ENCODE data around the gene KBTBD6.

KBTBD6 gene

GRCh38 chr13:41162151-41162550, 29.5 kb upstream of the KBTBD6 start:
- TF ChIP-seq, protein P1, sequence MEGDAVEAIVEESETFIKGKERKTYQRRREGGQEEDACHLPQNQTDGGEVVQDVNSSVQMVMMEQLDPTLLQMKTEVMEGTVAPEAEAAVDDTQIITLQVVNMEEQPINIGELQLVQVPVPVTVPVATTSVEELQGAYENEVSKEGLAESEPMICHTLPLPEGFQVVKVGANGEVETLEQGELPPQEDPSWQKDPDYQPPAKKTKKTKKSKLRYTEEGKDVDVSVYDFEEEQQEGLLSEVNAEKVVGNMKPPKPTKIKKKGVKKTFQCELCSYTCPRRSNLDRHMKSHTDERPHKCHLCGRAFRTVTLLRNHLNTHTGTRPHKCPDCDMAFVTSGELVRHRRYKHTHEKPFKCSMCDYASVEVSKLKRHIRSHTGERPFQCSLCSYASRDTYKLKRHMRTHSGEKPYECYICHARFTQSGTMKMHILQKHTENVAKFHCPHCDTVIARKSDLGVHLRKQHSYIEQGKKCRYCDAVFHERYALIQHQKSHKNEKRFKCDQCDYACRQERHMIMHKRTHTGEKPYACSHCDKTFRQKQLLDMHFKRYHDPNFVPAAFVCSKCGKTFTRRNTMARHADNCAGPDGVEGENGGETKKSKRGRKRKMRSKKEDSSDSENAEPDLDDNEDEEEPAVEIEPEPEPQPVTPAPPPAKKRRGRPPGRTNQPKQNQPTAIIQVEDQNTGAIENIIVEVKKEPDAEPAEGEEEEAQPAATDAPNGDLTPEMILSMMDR (IDR thresholded peaks at IDR 0.05; ENCODE audit: insufficient read depth, low read length, poor library complexity, severe bottlenecking) = no peak
- Histone ChIP-seq H3K27me3 (replicated peaks; ENCODE audit: control insufficient read depth, insufficient read depth, low read length) (no peaks in the 10 kb centered on the region), H3K36me3 (ENCODE audit: control insufficient read depth, insufficient read depth, low read length) (no peaks in the 10 kb centered on the region), H3K4me3 (replicated peaks; ENCODE audit: low read depth, low read length) (no peak overlapping the region)
- DNase-seq (ENCODE audit: extremely low read depth, insufficient read length) = no peak

DNA sequence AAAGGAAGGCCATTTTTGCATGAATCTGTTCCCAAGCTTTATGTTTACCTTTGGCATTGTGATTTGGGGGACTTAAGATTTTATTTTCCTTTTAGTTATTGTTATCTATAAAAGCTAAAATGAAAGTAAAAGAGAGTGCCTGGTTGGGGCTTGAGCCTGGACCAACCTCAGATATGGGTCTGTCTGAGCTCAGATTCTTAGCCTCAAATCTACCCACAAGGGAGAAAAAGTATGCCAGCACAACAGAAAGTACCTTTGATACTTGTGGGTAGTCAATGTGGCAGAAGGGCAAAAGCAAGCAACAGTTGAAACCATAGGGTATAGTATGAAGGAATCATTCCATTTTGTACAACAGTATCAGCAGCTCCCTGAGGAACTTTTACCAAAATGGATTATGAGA, 26.6 kb upstream of the KBTBD6 start:
- Histone ChIP-seq H3K27me3 (replicated peaks; ENCODE audit: control insufficient read depth, insufficient read depth, low read length) (no peaks in the 10 kb centered on the region), H3K36me3 (ENCODE audit: control insufficient read depth, insufficient read depth, low read length) (no peaks in the 10 kb centered on the region), H3K4me3 (replicated peaks; ENCODE audit: low read depth, low read length) (no peak overlapping the region)
- no peak for DNase-seq (ENCODE audit: extremely low read depth, insufficient read length)
- TF ChIP-seq, protein P1 (IDR thresholded peaks at IDR 0.05; ENCODE audit: insufficient read depth, low read length, poor library complexity, severe bottlenecking) = no peak

- Histone ChIP-seq H3K4me3 (replicated peaks; ENCODE audit: low read depth, low read length) (no peak overlapping the region), H3K27me3 (replicated peaks; ENCODE audit: control insufficient read depth, insufficient read depth, low read length) (no peaks in the 10 kb centered on the region), H3K36me3 (ENCODE audit: control insufficient read depth, insufficient read depth, low read length) (no peaks in the 10 kb centered on the region)
- DNase-seq (ENCODE audit: extremely low read depth, insufficient read length) = no peak
- TF ChIP-seq, protein P1 (IDR thresholded peaks at IDR 0.05; ENCODE audit: insufficient read depth, low read length, poor library complexity, severe bottlenecking) = no peak
Measured at GRCh38 chr13:41157048-41157717, 24.6 kb upstream of the KBTBD6 start.

DNA sequence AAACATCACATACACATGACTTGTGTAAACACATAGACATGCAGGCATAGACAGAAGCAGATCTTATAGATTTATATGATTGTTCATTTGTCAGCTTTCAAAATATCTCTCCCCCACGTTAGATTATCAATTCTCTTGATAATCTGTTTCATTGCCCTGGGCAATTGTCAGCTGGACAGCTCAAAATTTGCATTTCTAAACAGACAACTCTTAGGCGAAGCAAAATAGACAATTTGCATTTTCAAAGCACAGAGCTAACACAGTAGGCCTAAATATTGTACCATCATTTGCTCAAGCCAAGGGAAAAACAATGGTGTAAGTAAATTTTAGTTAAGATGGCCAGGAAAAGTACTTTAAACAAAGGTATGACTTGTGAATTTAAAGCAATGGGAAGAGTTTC, 24.0 kb upstream of the KBTBD6 start:
- TF ChIP-seq, protein P1 (IDR thresholded peaks at IDR 0.05; ENCODE audit: insufficient read depth, low read length, poor library complexity, severe bottlenecking) = no peak
- Histone ChIP-seq H3K4me3 (replicated peaks; ENCODE audit: low read depth, low read length) (no peak overlapping the region), H3K36me3 (ENCODE audit: control insufficient read depth, insufficient read depth, low read length) (no peaks in the 10 kb centered on the region), H3K27me3 (replicated peaks; ENCODE audit: control insufficient read depth, insufficient read depth, low read length) (no peaks in the 10 kb centered on the region)
- no peak for DNase-seq (ENCODE audit: extremely low read depth, insufficient read length)

DNA sequence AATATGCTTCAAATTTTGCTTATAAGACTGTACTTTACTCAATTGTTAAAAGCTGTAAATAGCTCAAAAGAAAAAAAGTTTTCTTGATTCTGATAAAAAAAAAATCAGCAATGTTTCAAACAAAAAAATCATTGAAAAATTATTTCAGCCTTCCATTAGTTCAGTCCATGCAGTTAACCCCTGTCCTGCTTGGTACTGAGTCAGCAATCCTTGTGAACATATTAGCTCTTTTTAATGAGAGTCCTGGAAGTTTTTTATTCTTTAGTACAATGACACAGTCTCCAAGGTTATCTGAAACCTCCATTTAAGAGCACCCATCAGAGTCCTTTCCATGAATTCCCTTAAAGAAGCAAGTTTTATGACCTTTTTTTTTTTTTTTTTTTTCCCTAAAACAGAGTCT, 21.4 kb upstream of the KBTBD6 start:
- TF ChIP-seq, protein P1 (IDR thresholded peaks at IDR 0.05; ENCODE audit: insufficient read depth, low read length, poor library complexity, severe bottlenecking) = no peak
- H3K36me3 ChIP-seq (ENCODE audit: control insufficient read depth, insufficient read depth, low read length) = no peaks in the 10 kb centered on the region
- H3K4me3 ChIP-seq (replicated peaks; ENCODE audit: low read depth, low read length) = no peak overlapping the region
- H3K27me3 ChIP-seq (replicated peaks; ENCODE audit: control insufficient read depth, insufficient read depth, low read length) = no peaks in the 10 kb centered on the region
- DNase-seq (ENCODE audit: extremely low read depth, insufficient read length) = no peak

DNA sequence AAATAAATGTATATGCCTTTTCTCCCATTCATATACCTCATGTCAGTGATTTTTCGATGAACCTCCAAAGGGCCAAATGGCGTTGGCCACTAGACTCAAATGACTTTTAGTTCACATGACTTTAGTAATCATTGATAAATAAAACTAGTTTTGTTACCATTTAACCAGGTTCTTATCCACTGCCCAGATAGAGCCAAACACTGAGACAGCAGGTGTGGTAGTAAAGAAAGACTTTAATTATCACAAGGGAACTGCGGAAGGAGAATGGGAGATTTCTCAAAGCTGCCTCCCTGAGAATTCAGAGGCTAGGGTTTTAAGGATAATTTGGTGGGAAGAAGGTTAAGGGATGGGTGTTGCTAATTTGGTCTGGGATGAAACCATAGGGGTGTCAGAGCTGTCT, 19.4 kb upstream of the KBTBD6 start:
- no peak for DNase-seq (ENCODE audit: extremely low read depth, insufficient read length)
- Histone ChIP-seq H3K27me3 (replicated peaks; ENCODE audit: control insufficient read depth, insufficient read depth, low read length) (no peaks in the 10 kb centered on the region), H3K36me3 (ENCODE audit: control insufficient read depth, insufficient read depth, low read length) (no peaks in the 10 kb centered on the region; the same call in 1 of the 2 replicates), H3K4me3 (replicated peaks; ENCODE audit: low read depth, low read length) (no peak overlapping the region)
- TF ChIP-seq, protein P1 (IDR thresholded peaks at IDR 0.05; ENCODE audit: insufficient read depth, low read length, poor library complexity, severe bottlenecking) = no peak

Data from GM06990 (cell line).